GM19395 (cell line): ENCODE results near the gene AKAP13.
"Not testable (repeated sequence)": the region's sequence is repeated elsewhere in the genome, so short reads cannot be mapped to it uniquely, and the experiment has no call there.

Experiments used
- ATAC-seq: cut with Tn5 transposase; IDR thresholded peaks from one replicate; pipeline ENCODE4 v1.9.1; 2021; ENCODE audit warnings: mild to moderate bottlenecking, moderate library complexity; ENCODE audit not compliant: unreplicated experiment

Gene AKAP13

DNA sequence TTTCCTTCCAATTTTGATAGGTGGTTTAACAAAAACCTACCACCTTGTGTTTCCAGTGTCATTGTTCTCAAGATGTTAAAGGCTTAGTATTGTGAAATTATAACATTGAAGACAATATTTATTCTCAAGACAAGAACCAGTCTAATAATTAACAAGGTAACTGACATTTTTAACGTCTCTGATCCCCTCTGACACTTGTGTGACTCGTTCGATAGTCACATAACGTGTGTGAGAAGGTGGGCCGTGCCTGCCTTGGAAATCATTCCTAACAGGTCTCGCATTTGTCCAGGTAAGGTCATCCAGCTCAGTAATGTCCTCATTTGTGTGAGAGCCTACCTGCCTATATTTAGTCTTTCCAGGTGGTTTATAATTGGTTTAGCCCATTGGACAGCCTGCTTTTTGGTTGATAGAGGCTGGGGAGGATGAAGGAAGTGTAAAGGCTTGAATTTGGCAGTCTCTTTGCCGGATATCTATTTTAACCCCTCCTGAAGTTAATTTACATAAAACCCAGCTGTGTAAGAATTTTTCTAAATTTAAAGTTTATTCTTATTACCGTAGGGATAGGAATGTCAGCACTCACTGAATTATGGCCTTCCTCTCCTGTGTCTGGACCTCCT, 94.4 kb downstream of the AKAP13 start:
- peak; percentile 63 for ATAC-seq

DNA sequence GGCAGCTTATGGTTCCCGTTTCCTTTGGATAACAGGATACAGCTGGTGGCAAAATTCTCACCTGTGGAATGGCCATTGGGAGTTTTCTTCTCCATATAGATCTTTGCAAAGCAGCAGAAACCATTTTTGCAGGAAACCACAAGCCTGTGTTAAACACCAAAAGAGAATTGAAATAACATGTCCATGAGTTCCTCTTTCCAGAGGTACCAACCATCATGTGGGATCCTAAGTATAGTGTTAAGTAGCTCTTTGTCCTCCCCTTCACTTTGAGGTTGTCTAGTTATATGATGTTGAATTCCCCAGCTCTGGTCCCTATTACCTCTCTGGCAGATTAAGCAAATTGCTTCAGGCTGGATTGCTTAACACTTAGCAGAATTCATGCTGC, 94.9 kb downstream of the AKAP13 start:
- ATAC-seq, result peak; percentile 77

GRCh38 chr15:85475711-85476110, 95.3 kb downstream of the AKAP13 start:
- peak; percentile 7 for ATAC-seq

DNA sequence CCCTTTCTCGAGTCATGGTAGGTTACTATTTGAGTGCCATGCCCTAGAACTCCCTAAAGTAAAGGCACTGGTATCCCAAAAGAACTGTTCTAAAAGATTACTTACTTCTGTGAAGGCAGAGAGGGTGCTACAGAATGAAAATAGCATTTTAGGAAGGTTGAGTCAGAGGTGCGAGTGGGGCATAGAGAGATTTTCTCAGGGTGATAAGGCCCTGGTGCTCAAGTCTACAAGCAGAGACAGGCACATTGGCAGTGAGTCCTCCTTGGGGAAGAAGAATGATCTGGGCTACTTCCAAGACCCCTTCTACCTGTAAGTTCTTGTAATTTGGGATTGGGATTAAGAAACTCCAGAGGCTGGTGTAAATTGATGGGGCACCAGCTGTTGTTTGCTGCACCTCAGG, 96.7 kb downstream of the AKAP13 start:
- ATAC-seq, result no peak

DNA sequence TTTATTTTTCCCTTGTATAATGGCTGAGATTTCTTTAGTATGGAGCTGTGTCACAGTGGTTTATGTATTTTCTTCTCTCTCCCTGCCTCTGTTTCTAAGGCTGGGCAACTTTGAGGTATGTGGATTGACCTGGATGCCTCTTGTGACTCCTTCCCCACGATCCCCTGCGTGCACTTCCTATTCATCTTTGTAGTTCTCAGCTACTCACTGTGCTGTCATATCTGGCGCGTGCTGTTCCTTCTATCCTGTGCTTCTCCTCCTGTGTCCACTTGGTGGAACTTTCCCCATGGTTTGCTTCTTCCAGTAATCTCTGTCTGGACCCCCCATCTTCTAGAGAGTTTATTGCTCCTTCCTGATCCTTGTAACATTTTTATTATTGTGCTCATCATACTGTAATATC, 97.3 kb downstream of the AKAP13 start:
- no peak for ATAC-seq

DNA sequence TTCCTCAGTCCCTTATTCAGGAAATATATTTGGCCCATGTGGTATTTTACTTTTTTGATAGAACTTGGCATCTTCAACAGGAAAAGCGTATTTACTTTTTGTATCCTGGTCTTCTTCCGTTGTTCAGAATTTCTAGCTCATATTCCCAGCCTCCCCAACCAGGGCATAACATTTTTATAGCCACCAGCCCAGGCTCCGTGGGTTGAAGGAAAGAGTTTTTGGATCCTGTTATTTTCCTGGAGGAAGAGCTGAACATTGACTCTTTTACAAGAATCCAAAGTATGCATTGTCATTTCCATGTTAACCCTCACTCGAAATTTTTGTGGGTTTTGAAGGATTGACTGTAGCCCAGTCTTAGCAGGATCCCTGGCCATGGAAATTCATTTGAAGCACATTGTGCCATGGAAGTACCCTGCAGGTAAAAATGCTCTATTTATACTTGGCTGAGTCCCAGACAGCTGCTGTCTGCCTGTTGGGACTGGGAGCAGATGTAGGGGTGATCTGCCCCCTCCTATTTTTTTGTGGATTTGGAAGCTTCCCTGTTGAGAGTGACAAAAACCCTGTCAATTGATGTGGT, 98.8 kb downstream of the AKAP13 start:
- no peak for ATAC-seq

- ATAC-seq, result no peak
Observed at GRCh38 chr15:85480923-85481322, 100.5 kb downstream of the AKAP13 start.

- ATAC-seq, result peak; percentile 39
Observed at GRCh38 chr15:85481543-85481942, 101.1 kb downstream of the AKAP13 start.

DNA sequence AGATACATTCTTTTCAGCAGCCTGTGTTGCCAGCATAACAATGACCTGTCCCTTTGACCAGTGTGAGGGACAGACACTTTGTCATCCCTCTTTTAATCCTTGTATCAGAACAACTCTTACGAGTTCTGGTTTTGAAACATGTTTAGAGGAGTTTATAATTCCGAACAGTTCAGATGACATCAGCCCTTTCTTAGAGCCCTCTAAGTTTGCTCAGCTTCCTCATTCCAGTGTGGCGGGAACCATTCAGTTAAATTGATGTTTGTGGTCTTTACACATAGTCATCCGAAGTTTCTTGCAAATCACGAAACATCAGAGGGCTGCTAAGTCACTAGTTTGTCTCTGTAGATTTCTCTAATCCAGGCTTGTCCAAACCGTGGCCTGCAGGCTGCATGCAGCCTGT, 102.5 kb downstream of the AKAP13 start:
- ATAC-seq, result peak; percentile 55

DNA sequence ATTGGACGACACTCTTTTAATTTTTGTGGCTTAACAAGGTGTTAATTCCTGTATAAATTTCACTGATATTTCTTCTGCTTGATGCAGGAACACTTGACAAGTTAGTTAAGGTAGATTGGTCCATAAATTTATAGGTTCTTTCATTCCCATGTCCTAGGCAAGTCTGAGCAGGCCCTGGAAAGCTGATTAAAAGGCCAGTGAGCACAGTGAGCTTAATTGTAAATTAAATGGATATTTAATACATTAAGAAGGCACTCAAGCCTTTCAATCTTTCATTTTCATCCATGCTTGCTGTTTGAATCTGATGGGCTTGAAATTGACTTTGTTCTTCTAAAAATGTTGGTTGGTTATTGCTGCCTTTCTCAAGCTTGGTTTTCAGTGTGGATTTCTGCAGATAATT, 103.6 kb downstream of the AKAP13 start:
- ATAC-seq, result not testable (repeated sequence)

DNA sequence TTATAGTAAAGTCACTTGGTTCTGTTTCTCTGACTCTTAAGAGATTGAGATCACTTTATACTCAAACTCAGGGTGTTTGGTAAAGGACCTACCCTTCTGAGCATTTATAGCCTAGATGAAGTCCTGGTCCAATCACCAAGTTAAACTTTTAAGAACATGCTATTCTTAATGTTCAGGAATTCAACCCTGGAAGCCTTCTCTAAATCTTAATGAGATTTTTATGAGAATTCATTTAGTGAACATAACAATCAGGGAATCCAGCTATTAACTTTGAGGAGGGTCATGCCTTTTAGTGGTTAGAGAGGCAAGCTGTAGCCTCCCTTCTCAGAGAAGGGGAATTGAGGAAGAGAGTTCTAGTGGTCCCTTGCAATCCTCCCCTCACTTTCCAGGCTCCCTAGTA, 104.5 kb downstream of the AKAP13 start:
- not testable (repeated sequence) for ATAC-seq

- peak; percentile 53 for ATAC-seq
Observed at GRCh38 chr15:85485956-85486567, 105.7 kb downstream of the AKAP13 start.

GRCh38 chr15:85487796-85488195, 107.4 kb downstream of the AKAP13 start:
- not testable (repeated sequence) for ATAC-seq

- peak; percentile 35 for ATAC-seq
Observed at GRCh38 chr15:85488997-85489396, 108.6 kb downstream of the AKAP13 start.

DNA sequence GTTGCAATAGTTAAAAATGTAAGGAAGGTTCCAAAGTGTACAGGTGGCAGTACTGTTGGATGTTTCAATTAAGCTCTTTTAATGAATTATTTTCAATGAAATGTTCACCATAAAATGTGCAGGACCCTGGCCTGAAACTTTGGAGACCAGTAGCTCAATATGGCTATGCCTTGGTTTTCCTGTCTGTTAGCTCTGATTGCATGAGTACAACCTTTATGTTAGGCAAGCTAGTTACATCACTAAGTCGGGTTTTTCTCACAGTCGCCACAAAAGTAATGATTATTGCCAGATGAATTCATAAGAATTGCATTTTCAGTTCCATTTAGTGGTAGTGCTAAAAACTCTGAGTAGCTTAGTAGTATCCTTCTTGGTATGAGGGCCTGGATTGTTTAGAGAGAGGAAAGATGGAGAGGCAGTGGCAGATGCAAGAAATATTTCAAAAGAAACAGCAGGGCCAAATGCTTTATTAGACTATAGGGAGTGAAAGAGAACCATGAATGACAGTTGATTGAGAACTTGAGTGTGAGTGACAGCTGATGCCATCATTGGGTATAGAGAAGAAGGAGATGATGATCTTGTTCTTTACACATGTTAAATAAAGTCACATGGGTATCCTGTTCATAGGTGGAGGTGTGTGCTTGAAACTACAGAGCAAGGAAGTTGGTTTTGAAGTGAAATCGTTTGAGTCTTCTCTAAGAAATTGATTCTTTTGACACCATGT, 109.5 kb downstream of the AKAP13 start:
- peak; percentile 56 for ATAC-seq

GRCh38 chr15:85490856-85491255, 110.5 kb downstream of the AKAP13 start:
- ATAC-seq, result no peak

- no peak for ATAC-seq
Observed at GRCh38 chr15:85491691-85492090, 111.3 kb downstream of the AKAP13 start.

DNA sequence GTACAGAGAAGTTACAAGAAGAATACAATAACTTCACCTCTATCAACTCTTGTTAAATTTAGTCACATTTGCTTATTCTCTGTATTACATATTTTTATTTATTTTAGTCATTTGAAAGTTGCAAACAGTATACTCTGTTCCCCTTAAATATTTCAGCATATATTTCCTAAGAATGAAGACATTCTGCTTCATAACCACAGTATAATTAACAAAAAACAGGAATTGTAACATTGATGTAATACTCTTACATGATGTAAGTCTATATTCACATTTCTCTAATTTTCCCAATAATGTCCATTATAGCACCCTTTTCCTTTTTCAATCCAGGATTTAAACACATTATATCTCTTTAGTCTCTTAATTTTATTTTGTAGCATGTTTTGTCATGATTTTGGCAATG, 112.0 kb downstream of the AKAP13 start:
- no peak for ATAC-seq

DNA sequence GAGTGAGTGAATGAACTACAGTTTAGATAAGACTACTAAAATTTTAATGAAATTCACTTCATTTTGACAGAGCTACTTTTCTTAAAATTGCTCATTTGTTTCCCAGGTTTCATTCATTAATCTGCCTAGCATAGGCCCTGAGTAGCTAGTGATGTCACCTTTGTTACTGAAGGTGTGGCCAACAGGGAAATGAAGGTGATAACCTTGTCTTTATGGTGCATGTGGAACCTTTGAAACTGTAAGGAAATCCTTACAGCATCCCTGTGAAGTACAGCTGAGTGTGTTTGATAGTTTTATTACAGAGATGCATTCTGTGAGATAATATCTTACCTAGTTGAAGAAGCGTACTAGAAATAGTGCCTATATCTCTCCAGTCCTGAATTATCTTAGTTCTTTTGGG, 112.9 kb downstream of the AKAP13 start:
- no peak for ATAC-seq

GRCh38 chr15:85494048-85494777, 113.8 kb downstream of the AKAP13 start:
- ATAC-seq, result no peak

DNA sequence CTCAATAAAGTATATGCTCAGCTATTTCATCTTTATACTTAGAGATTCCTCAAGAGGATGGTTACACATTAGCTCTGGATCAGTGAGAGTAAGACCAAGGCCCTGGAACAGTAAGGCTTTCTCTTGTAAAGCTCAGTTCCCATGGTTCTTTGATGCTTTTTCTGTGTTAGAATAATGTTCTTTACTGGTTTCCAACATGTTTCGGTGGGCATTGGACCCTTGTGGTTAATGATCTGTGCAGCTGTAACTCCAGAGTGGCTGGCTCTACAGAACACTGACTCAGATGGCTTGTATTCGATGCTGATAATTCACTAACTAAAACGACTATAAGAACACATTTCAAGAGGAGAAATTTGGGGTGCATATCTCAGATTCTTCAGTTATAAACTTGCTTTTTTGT, 114.7 kb downstream of the AKAP13 start:
- ATAC-seq, result no peak
